ENCODE results near the gene MLYCD.

MLYCD gene

DNA sequence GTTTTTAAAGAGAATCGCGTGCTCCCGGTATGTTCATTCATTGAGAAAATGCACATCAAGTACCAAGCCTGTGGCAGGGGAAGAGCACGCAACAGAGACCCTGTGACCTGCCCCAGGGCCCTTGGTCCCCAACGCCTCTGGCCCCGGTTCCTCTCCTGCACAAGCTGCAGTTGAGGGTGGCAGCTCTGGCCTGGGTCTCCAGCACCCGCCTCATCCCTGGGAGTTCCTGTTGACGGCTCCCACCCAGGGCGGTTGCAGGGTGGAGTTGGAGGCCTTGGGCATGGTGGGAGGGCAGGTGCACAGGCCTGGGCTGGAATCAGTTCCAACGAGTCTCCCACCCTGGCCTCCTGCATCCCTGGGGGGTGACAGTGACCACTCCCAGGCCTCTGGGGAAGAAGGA is 74.2 kb downstream of the MLYCD start:
- no peak for DNase-seq

DNA sequence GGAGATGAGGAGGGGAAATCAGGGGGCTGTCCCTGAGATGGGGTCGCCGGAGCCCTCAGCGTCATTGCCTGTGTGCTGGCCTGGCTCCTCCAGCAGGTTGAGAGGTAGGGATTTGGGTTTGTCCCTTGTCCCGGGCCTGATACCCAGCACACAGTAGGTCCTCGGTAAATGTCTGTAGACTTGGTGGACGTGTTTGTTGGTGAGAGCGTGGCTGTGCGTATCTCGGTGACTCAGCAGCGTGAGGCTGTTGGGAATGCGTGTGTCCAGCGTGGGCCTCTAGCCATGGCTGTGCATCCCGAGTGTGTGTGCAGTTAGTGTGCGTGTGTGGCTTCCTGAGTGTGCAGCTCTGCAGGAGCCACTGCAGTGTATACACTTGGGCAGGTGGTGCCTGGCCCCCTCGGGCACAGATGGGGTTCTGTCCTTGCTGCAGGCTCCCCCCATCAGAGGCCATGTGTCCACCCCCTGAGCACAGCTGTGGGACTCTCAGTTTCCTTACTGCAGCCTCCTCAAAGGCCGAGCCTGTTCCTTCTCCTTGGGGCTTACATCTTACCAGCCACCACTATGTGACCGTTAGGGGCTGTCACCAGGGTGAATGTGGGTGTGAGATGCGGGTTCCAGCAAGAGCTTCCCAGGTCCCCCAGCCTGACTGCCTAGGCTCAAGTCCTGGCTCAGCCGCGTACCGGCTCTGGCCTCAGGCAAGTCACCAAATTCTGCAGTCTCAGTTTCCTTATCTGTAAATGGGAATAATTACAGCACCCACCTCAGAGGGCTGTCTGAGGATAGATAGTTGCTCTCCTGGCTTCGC is 74.9 kb downstream of the MLYCD start:
- DNase-seq = no peak

DNA sequence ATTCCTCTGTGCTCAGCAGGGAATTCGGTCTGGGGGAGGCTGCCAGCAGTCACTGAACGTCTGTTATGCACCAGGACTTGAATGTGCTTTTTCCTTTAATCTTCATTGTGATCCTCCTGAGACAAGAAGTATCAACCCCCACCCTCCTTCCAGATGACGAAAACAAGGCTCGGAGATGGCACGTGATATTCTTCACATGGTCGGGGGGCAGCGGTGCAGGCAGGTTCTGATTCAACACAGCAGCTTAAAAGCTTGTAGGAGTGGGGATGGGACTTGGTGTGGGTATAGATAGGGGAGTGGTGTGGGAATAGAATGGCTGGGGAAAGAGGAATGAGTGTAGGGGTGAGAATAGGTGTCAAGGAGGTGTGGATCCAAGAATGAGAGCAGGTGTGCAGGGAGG is 75.6 kb downstream of the MLYCD start:
- DNase-seq = no peak

DNA sequence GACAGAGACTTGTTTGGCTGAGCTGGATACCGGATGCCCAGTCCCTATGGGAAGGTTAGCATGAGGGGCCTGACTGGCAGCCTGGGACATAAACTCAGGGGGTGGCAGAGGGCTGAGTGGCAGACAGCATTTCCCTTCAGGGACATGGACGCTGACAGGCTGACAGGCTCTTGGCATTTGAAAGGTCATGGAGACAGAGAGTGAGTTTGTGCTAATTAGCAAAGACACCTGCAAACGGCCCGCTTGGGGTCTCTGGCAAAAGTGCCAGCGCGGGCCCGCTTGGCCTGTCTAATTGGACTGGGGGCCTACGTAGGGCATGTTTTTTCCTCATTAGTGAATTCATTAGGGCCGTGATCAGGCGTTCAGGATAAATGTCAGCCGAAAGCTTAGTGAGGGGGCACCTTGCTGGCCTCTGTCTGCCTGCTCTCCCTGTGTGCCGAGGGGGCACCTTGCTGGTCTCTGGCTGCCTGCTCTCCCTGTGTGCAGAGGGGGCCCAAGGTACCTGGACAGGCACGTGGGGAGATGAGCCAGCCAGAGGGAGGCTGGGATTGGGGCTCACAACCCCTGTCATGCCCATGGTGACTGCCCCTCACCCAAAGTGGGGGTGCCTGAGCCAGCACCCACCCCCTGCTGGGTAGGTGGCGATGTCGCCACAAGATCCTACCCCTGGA is 76.8 kb downstream of the MLYCD start:
- DNase-seq = no peak
